HEK293 (cell line): ENCODE measurements around the gene DSE.

Experiments used
- AEBP2 ChIP-seq: fragments of 450-650 bp; formaldehyde crosslinking; IDR thresholded peaks from 2 replicates; pipeline ENCODE4 v1.5.1; 2016; ENCODE audit warnings: missing biosample characterization, missing genetic modification characterization, borderline replicate concordance
- BCL11A ChIP-seq: fragments of 450-650 bp; formaldehyde crosslinking; IDR thresholded peaks from 2 replicates; pipeline ENCODE4 v1.5.1; 2016; ENCODE audit warnings: low read depth, missing biosample characterization, missing genetic modification characterization
- CTCF ChIP-seq: fragments of 450-650 bp; formaldehyde crosslinking; IDR thresholded peaks from 2 replicates; pipeline ENCODE4 v1.5.1; 2016; ENCODE audit warnings: missing biosample characterization, missing genetic modification characterization
- PRDM6 ChIP-seq: fragments of 450-650 bp; formaldehyde crosslinking; IDR thresholded peaks from 2 replicates; pipeline ENCODE4 v1.5.1; 2017; ENCODE audit warnings: missing biosample characterization, missing genetic modification characterization
- REST ChIP-seq: fragments of 450-650 bp; formaldehyde crosslinking; IDR thresholded peaks from 2 replicates; pipeline ENCODE4 v1.5.1; 2016; ENCODE audit warnings: missing biosample characterization, missing genetic modification characterization
- TRIM28 ChIP-seq: IDR thresholded peaks from 2 replicates; pipeline ENCODE4 v1.6.1; 2011; ENCODE audit warnings: low read length, control low read depth, borderline replicate concordance
- ZBTB20 ChIP-seq: fragments of 450-650 bp; formaldehyde crosslinking; IDR thresholded peaks from 2 replicates; pipeline ENCODE4 v1.5.1; 2016; ENCODE audit warnings: missing biosample characterization, missing genetic modification characterization
- ZFHX2 ChIP-seq: fragments of 450-650 bp; formaldehyde crosslinking; conservative IDR thresholded peaks from 2 replicates; pipeline ENCODE4 v1.5.1; 2016; ENCODE audit warnings: missing biosample characterization, missing genetic modification characterization
- ZNF121 ChIP-seq: fragments of 450-650 bp; formaldehyde crosslinking; IDR thresholded peaks from 2 replicates; pipeline ENCODE4 v1.5.1; 2016; ENCODE audit warnings: missing biosample characterization, missing genetic modification characterization
- ZNF223 ChIP-seq: fragments of 450-650 bp; formaldehyde crosslinking; IDR thresholded peaks from 2 replicates; pipeline ENCODE4 v1.5.1; 2016; ENCODE audit warnings: missing biosample characterization, missing genetic modification characterization
- ZNF274 ChIP-seq, 2 experiments: fragments of 200-500 bp in 1 of 2; fragments of 450-650 bp in 1 of 2; sonication (Bioruptor generic) in 1 of 2; formaldehyde crosslinking in 1 of 2; IDR thresholded peaks; 2 replicates each; pipeline versions ENCODE4 v1.5.1 to v1.6.1; 2014 to 2016; ENCODE audit warnings: borderline replicate concordance in 1 of 2, inconsistent platforms in 1 of 2, low read length in 1 of 2, missing biosample characterization in 1 of 2, missing genetic modification characterization in 1 of 2
- ZNF324 ChIP-seq: fragments of 450-650 bp; formaldehyde crosslinking; IDR thresholded peaks from 2 replicates; pipeline ENCODE4 v1.5.1; 2016; ENCODE audit warnings: missing biosample characterization, missing genetic modification characterization
- ZNF341 ChIP-seq: fragments of 450-650 bp; formaldehyde crosslinking; IDR thresholded peaks from 2 replicates; pipeline ENCODE4; 2016; ENCODE audit warnings: low read depth, missing biosample characterization, missing genetic modification characterization
- ZNF658 ChIP-seq: fragments of 450-650 bp; formaldehyde crosslinking; IDR thresholded peaks from 2 replicates; pipeline ENCODE4; 2016; ENCODE audit warnings: missing biosample characterization, missing genetic modification characterization

GRCh38 chr6:116420341-116420740, 49.6 kb downstream of the DSE start:
- TF ChIP-seq ZBTB20 (tag by site-specific recombination) (no peak), ZNF324 (tag by site-specific recombination) (no peak), ZNF121 (tag by site-specific recombination) (no peak), ZNF274 (IDR thresholded peaks at IDR 0.05; ENCODE audit: low read length) (no peak), ZNF274 (tag by site-specific recombination; IDR thresholded peaks at IDR 0.05; ENCODE audit: borderline replicate concordance) (no peak), ZNF341 (no peak), CTCF (tag by site-specific recombination) (no peak), REST (tag by site-specific recombination) (no peak), ZFHX2 (no peak), PRDM6 (no peak), ZNF658 (tag by site-specific recombination) (no peak), BCL11A (tag by site-specific recombination) (no peak), ZNF223 (tag by site-specific recombination) (no peak), AEBP2 (no peak), TRIM28 (no peak)
